ENCODE measurements around the gene ZNF575.

DNA sequence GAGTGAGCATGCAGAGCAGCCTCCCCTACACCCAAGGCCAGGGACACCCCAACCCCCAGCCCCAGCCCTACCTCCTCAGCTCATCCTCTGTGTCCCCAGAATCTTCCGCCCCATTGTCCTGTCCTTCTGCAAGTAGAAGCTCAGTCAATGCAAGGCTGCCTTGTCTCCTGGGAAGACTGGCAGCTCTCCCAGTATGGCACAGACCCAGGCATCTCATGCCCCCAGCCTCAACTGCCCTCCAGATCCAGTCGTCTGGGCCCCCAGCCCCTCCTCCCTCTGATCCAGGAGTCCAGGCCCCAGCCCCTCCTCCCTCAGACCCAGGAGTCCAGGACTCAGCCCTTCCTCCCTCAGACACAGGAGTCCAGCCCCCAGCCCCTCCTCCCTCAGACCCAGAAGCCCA, 13.0 kb downstream of the ZNF575 start:
- TF ChIP-seq, protein P1, sequence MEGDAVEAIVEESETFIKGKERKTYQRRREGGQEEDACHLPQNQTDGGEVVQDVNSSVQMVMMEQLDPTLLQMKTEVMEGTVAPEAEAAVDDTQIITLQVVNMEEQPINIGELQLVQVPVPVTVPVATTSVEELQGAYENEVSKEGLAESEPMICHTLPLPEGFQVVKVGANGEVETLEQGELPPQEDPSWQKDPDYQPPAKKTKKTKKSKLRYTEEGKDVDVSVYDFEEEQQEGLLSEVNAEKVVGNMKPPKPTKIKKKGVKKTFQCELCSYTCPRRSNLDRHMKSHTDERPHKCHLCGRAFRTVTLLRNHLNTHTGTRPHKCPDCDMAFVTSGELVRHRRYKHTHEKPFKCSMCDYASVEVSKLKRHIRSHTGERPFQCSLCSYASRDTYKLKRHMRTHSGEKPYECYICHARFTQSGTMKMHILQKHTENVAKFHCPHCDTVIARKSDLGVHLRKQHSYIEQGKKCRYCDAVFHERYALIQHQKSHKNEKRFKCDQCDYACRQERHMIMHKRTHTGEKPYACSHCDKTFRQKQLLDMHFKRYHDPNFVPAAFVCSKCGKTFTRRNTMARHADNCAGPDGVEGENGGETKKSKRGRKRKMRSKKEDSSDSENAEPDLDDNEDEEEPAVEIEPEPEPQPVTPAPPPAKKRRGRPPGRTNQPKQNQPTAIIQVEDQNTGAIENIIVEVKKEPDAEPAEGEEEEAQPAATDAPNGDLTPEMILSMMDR (conservative IDR thresholded peaks at IDR 0.05; ENCODE audit: low read length): no peak
- no peak for TF ChIP-seq EZH2phosphoT487 (IDR thresholded peaks at IDR 0.05; ENCODE audit: borderline replicate concordance, low read depth, low read length)

Measured in OCI-LY7 (cell line).